Upper lobe of left lung (tissue), 4 donors: ENCODE measurements around the gene ITGB3BP.

Experiments used
- POLR2A ChIP-seq, 4 donors: fragments of 450-650 bp; IDR thresholded peaks; one replicate each; pipeline ENCODE4 v1.5.1; 2016 to 2017; ENCODE audit warnings: antibody characterized with exemption in 4 of 4, mild to moderate bottlenecking in 2 of 4
- POLR2AphosphoS5 ChIP-seq, 2 donors: sonication (generic); formaldehyde crosslinking; IDR thresholded peaks; one replicate each; pipeline ENCODE4 v1.5.1; 2017; ENCODE audit warnings: antibody characterized with exemption in 2 of 2
- TF ChIP-seq, protein P1 (sequence below), 6 experiments: fragments of 450-650 bp in 4 of 6; fragments of 200-600 bp in 2 of 6; sonication (generic) in 2 of 6; IDR thresholded peaks; one replicate each; pipeline ENCODE4 v1.5.1; 2016 to 2019; ENCODE audit warnings: antibody characterized with exemption in 6 of 6

DNA sequence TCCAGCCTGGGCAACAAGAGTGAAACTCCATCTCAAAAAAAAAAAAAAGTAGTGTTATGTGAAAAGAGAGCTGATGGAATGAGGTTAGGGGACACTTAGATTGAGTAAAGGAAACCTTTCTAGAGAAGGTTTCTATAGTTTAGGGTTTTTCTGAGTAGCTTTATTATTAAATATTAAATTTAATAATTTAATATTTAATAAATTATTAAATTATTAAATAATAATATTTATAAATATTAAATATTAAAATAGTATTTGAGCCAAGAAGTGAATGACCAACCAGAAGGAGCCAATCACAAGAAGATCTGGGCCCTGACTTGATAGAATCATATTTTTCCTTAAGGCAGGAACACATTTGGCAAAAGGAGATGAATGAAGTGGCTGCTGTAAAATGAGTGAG lies 104.9 kb downstream of the ITGB3BP start:
- TF ChIP-seq, protein P1, sequence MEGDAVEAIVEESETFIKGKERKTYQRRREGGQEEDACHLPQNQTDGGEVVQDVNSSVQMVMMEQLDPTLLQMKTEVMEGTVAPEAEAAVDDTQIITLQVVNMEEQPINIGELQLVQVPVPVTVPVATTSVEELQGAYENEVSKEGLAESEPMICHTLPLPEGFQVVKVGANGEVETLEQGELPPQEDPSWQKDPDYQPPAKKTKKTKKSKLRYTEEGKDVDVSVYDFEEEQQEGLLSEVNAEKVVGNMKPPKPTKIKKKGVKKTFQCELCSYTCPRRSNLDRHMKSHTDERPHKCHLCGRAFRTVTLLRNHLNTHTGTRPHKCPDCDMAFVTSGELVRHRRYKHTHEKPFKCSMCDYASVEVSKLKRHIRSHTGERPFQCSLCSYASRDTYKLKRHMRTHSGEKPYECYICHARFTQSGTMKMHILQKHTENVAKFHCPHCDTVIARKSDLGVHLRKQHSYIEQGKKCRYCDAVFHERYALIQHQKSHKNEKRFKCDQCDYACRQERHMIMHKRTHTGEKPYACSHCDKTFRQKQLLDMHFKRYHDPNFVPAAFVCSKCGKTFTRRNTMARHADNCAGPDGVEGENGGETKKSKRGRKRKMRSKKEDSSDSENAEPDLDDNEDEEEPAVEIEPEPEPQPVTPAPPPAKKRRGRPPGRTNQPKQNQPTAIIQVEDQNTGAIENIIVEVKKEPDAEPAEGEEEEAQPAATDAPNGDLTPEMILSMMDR (IDR thresholded peaks at IDR 0.05): no peak
- TF ChIP-seq POLR2AphosphoS5 (IDR thresholded peaks at IDR 0.05) (no peak), POLR2A (IDR thresholded peaks at IDR 0.05) (no peak)
